ENCODE data around the gene MED13L. TPM values are rescaled to one million over a fixed set of nuclear protein-coding genes. Genes with fewer than 3 reads are reported as not detected.

Gene MED13L
- total RNA-seq, 2 donors from 2014 or later = 88.9 to 140 TPM

GRCh38 chr12:115972241-115972640 is 305.3 kb downstream of the MED13L start:
- intact Hi-C loops (cut with DNase I) = no loop called here
- H3K36me3 ChIP-seq = peaks cover 0 to 5% of the 10 kb centered on the region in 2 donors

GRCh38 chr12:115968211-115968610 is 309.3 kb downstream of the MED13L start:
- no peak overlapping the region for H3K27ac ChIP-seq

More at GRCh38 chr12:115972241-115972640, 305.3 kb downstream of the MED13L start:
- Histone ChIP-seq H3K27ac (no peak overlapping the region), H3K9me3 (no peaks in the 10 kb centered on the region), H3K4me3 (no peak overlapping the region), H3K27me3 (replicated peaks; ENCODE audit: insufficient read depth) (no peaks in the 10 kb centered on the region), H3K4me1 (replicated peaks) (no peaks in the 10 kb centered on the region)
- WGBS = 81% methylated on average over 4 of the region's 4 CpGs
- TF ChIP-seq CTCF (IDR thresholded peaks at IDR 0.05) = no peak
- TF ChIP-seq POLR2A (IDR thresholded peaks at IDR 0.05) = no peak
- TF ChIP-seq POLR2AphosphoS5 (IDR thresholded peaks at IDR 0.05) = no peak
- no peak for DNase-seq (ENCODE audit: low spot score)

GRCh38 chr12:115966376-115966775 is 311.1 kb downstream of the MED13L start:
- intact Hi-C loops (cut with DNase I) = no loop called here
- H3K36me3 ChIP-seq = peaks cover 0 to 24% of the 10 kb centered on the region in 2 donors

More at GRCh38 chr12:115968211-115968610, 309.3 kb downstream of the MED13L start:
- Histone ChIP-seq H3K9me3 (no peaks in the 10 kb centered on the region), H3K4me1 (replicated peaks) (no peaks in the 10 kb centered on the region), H3K4me3 (no peak overlapping the region), H3K36me3 (peaks cover 0 to 19% of the 10 kb centered on the region in 2 donors), H3K27me3 (replicated peaks; ENCODE audit: insufficient read depth) (no peaks in the 10 kb centered on the region)
- 61% methylated on average over 7 of the region's 7 CpGs for WGBS
- intact Hi-C loops (cut with DNase I) = no loop called here
- DNase-seq (ENCODE audit: low spot score) = no peak
- no peak for TF ChIP-seq POLR2AphosphoS5 (IDR thresholded peaks at IDR 0.05)
- TF ChIP-seq CTCF (IDR thresholded peaks at IDR 0.05) = no peak
- no peak for TF ChIP-seq POLR2A (IDR thresholded peaks at IDR 0.05)

GRCh38 chr12:115964626-115965025 is 312.9 kb downstream of the MED13L start:
- DNase-seq (ENCODE audit: low spot score) = no peak
- Histone ChIP-seq H3K4me3 (no peak overlapping the region), H3K9me3 (no peaks in the 10 kb centered on the region), H3K27ac (no peak overlapping the region), H3K4me1 (replicated peaks) (no peaks in the 10 kb centered on the region), H3K27me3 (replicated peaks; ENCODE audit: insufficient read depth) (no peaks in the 10 kb centered on the region), H3K36me3 (peaks cover 0 to 19% of the 10 kb centered on the region in 2 donors)
- intact Hi-C loops (cut with DNase I) = no loop called here
- TF ChIP-seq CTCF (IDR thresholded peaks at IDR 0.05) (no peak), POLR2AphosphoS5 (IDR thresholded peaks at IDR 0.05) (no peak), POLR2A (IDR thresholded peaks at IDR 0.05) (no peak)
- WGBS = 78% methylated on average over 2 of the region's 2 CpGs

More at GRCh38 chr12:115966376-115966775, 311.1 kb downstream of the MED13L start:
- no peak for TF ChIP-seq POLR2AphosphoS5 (IDR thresholded peaks at IDR 0.05)
- no peak for TF ChIP-seq CTCF (IDR thresholded peaks at IDR 0.05)
- no peak for TF ChIP-seq POLR2A (IDR thresholded peaks at IDR 0.05)
- Histone ChIP-seq H3K4me3 (no peak overlapping the region), H3K4me1 (replicated peaks) (no peaks in the 10 kb centered on the region), H3K9me3 (no peaks in the 10 kb centered on the region), H3K27ac (no peak overlapping the region), H3K27me3 (replicated peaks; ENCODE audit: insufficient read depth) (no peaks in the 10 kb centered on the region)
- WGBS = 92% methylated on average over 4 of the region's 4 CpGs
- DNase-seq (ENCODE audit: low spot score) = no peak

- TF ChIP-seq POLR2A (IDR thresholded peaks at IDR 0.05) = no peak
- no peak overlapping the region for H3K4me3 ChIP-seq
- H3K36me3 ChIP-seq = peaks cover 0 to 19% of the 10 kb centered on the region in 2 donors
- DNase-seq (ENCODE audit: low spot score) = no peak
- H3K27me3 ChIP-seq (replicated peaks; ENCODE audit: insufficient read depth) = no peaks in the 10 kb centered on the region
- intact Hi-C loops (cut with DNase I) = no loop called here
- H3K9me3 ChIP-seq = no peaks in the 10 kb centered on the region
- no peaks in the 10 kb centered on the region for H3K4me1 ChIP-seq (replicated peaks)
- H3K27ac ChIP-seq = no peak overlapping the region
Measured at GRCh38 chr12:115964214-115964613, 313.3 kb downstream of the MED13L start.
